Neutrophil (primary cell): ENCODE results near the gene USP6NL.

Experiments
- H3K27ac ChIP-seq: fragments of 200-600 bp; sonication (generic); 2 replicates; pipeline ENCODE4 v1.5.1; 2016; ENCODE audit warnings: mild to moderate bottlenecking, moderate library complexity
- H3K27me3 ChIP-seq: fragments of 200-600 bp; sonication (generic); 2 replicates; pipeline ENCODE4 v1.6.0; 2016; ENCODE audit warnings: mild to moderate bottlenecking
- H3K36me3 ChIP-seq: fragments of 200-600 bp; sonication (generic); 2 replicates; pipeline ENCODE4 v1.5.1; 2017
- H3K4me1 ChIP-seq, 2 experiments: fragments of 200-600 bp in 1 of 2; sonication (generic) in 1 of 2; 1 replicate in 1 of 2; 2 replicates in 1 of 2; pipeline versions ENCODE4 v1.5.1 to v1.6.1; 2013 to 2016; ENCODE audit warnings: low read depth in 1 of 2, low read length in 1 of 2, mild to moderate bottlenecking in 1 of 2, moderate library complexity in 1 of 2; ENCODE audit not compliant: control insufficient read depth in 1 of 2, insufficient read depth in 1 of 2
- H3K4me3 ChIP-seq, 2 experiments: fragments of 200-600 bp in 1 of 2; sonication (generic) in 1 of 2; 1 replicate in 1 of 2; 2 replicates in 1 of 2; pipeline ENCODE4 v1.5.1; 2013 to 2016; ENCODE audit warnings: low read depth in 1 of 2, low read length in 1 of 2, mild to moderate bottlenecking in 1 of 2, moderate library complexity in 1 of 2
- H3K9me3 ChIP-seq: fragments of 200-600 bp; sonication (generic); 2 replicates; pipeline ENCODE4 v1.5.1; 2016
- CTCF ChIP-seq: fragments of 200-600 bp; sonication (generic); IDR thresholded peaks from 2 replicates; pipeline ENCODE4 v1.5.1; 2016; ENCODE audit warnings: antibody characterized with exemption

Gene USP6NL

GRCh38 chr10:11602919-11603523 is 8.4 kb downstream of the USP6NL start:
- Histone ChIP-seq H3K4me1 (peaks cover 0 to 8% of the 10 kb centered on the region in 2 experiments), H3K36me3 (no peaks in the 10 kb centered on the region), H3K27ac (no peak overlapping the region), H3K27me3 (no peaks in the 10 kb centered on the region), H3K4me3 (no peak overlapping the region), H3K9me3 (no peaks in the 10 kb centered on the region)
- no peak for TF ChIP-seq CTCF

- Histone ChIP-seq H3K4me1 (peaks cover 0 to 7% of the 10 kb centered on the region in 2 experiments), H3K27ac (no peak overlapping the region), H3K36me3 (no peaks in the 10 kb centered on the region), H3K4me3 (no peak overlapping the region), H3K9me3 (no peaks in the 10 kb centered on the region), H3K27me3 (no peaks in the 10 kb centered on the region)
- TF ChIP-seq CTCF, result no peak
Observed at GRCh38 chr10:11602358-11602757, 9.1 kb downstream of the USP6NL start.

- Histone ChIP-seq H3K36me3 (no peaks in the 10 kb centered on the region), H3K27ac (no peak overlapping the region), H3K4me3 (no peak overlapping the region), H3K9me3 (no peaks in the 10 kb centered on the region), H3K4me1 (peaks cover 0 to 7% of the 10 kb centered on the region in 2 experiments), H3K27me3 (no peaks in the 10 kb centered on the region)
- no peak for TF ChIP-seq CTCF
Observed at GRCh38 chr10:11601670-11602069, 9.8 kb downstream of the USP6NL start.

- Histone ChIP-seq H3K27ac (no peak overlapping the region), H3K36me3 (no peaks in the 10 kb centered on the region), H3K9me3 (no peaks in the 10 kb centered on the region), H3K4me1 (peaks cover 0 to 7% of the 10 kb centered on the region in 2 experiments), H3K4me3 (no peak overlapping the region), H3K27me3 (no peaks in the 10 kb centered on the region)
- TF ChIP-seq CTCF, result no peak
Observed at GRCh38 chr10:11600280-11600679, 11.2 kb downstream of the USP6NL start.

- no peak overlapping the region for H3K27ac ChIP-seq
- no peaks in the 10 kb centered on the region for H3K27me3 ChIP-seq
- H3K36me3 ChIP-seq, result no peaks in the 10 kb centered on the region
- TF ChIP-seq CTCF, result no peak
- H3K9me3 ChIP-seq, result no peaks in the 10 kb centered on the region
- no peak overlapping the region for H3K4me3 ChIP-seq
- peaks cover 5 to 12% of the 10 kb centered on the region in 2 experiments for H3K4me1 ChIP-seq
Observed at GRCh38 chr10:11598712-11599397, 12.6 kb downstream of the USP6NL start.
